NK-92 (cell line): Measurements from ENCODE around the gene NID1.
"Not testable (repeated sequence)": the region's sequence is repeated elsewhere in the genome, so short reads cannot be mapped to it uniquely, and the experiment has no call there.

Experiments
- DNase-seq: peaks from one replicate; lab custom pipeline; 2025; ENCODE audit not compliant: unreplicated experiment; lab: John Stamatoyannopoulos, UW

The NID1 gene

GRCh38 chr1:235939480-235939775 lies 125.5 kb downstream of the NID1 start:
- DNase-seq, result no peak

- DNase-seq, result no peak
These were observed 126.0 kb downstream of the NID1 start for GRCh38 chr1:235938709-235939479.

DNA sequence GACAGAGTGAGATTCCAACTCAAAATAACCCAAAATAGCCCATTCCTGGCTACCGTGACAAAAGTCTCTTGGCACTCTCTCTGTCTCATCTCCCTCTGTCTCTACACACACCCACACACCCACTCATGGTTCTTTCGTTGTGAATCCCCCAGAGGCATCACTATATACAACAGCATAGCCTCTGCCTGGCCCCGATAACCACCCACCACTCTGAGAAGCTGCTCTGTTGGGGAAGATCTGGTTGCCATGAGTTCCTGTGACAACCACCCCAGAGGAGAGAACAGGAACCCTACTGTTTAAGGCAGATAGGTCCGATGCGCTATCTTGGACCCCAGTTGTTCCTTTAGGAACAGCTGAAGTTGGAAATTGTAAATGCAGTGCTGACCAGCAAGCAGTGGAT lies 127.8 kb downstream of the NID1 start:
- DNase-seq, result no peak

- DNase-seq, result no peak
These were observed 129.4 kb downstream of the NID1 start for GRCh38 chr1:235935235-235936225.

DNA sequence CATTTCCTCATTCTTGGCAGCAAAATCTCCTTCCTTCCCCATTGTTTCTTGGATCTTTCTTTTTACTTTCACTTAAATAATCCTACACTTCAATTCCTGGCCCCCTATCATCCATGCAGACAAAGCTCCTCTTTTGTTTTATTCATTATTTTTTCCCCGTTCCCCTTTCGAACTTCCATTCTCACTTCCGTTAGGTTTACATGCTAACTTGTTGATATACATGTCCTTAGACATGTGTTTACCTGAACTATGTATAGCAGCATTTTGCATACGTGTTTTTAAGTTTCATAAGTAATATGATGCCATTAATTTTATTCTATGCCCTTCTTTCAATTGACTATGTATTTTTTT lies 131.1 kb downstream of the NID1 start:
- no peak for DNase-seq

GRCh38 chr1:235933017-235933765 lies 131.7 kb downstream of the NID1 start:
- no peak for DNase-seq

DNA sequence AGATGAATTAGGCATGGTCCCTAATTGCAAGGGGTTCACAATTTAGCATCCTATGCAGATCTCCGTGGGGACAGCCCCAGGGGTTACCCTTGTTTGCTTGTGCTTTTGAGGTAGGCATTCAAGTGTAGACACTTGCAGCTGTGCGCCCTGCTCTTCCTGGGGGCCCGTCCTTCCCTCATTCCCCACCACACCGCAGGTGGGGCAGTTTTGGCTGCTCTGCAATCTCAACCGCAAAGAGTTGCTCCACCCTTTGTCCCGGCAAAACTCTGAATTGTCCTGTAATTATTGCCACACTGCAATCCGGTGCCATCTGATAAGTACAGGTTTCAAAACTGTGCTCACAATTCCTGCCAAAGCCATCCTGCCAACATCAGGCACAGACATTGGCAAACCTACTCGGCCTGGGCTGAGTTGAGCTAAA lies 132.8 kb downstream of the NID1 start:
- DNase-seq, result no peak

DNA sequence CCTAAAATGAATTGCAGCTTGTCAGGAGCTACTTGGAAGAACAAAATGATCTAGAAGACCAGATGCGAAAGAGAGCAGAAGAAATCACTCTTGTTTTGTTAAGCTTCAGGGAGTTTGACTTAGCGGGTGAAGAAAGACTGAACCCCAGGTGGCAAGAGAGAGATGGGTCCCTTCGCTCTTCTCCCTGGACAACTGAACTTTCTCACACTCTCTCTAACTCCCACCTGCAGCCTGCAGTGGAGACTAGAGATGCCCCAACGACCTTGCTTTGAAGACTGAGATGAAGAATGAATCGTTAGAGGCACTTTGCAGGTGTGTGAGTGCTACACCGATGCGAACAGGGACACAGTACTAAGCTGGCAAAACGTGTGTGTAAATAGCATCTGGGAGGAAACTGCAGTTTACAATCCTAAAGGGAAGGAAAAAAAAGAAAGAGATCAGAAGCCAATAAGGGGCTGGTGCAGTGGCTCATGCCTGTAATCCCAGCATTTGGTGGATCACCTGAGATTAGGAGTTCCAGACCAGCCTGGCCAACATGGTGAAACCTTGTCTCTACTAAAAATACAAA lies 133.6 kb downstream of the NID1 start:
- no peak for DNase-seq

GRCh38 chr1:235930543-235930942 lies 134.3 kb downstream of the NID1 start:
- DNase-seq, result no peak

GRCh38 chr1:235929216-235929615 lies 135.7 kb downstream of the NID1 start:
- no peak for DNase-seq

- no peak for DNase-seq
These were observed 136.7 kb downstream of the NID1 start for GRCh38 chr1:235928197-235928596.

- DNase-seq, result not testable (repeated sequence)
These were observed 137.3 kb downstream of the NID1 start for GRCh38 chr1:235927551-235927950.
